H1 (cell line): Measurements from ENCODE around the gene MACROD2. TPM values are rescaled to one million over a fixed set of nuclear protein-coding genes. Genes with fewer than 3 reads are reported as not detected.
A peak's percentile ranks its signal among the peaks of the same experiment; 100 is the strongest.

Experiments
- CTCF ChIA-PET: fragments of 300-600 bp; sonication (Branson Sonifier 250); formaldehyde crosslinking; loops from one replicate; lab custom pipeline; 2021; ENCODE audit not compliant: partially characterized antibody; lab: Charles Lee
- POLR2A ChIA-PET: fragments of 300-600 bp; sonication (Branson Sonifier 250); formaldehyde crosslinking; loops from one replicate; lab custom pipeline; 2021; ENCODE audit warnings: inconsistent platforms; ENCODE audit not compliant: partially characterized antibody; lab: Charles Lee
- DNase-seq, 2 experiments: peaks; one replicate each; pipeline versions ENCODE4 v3.0.0 to v3.0.0-alpha.2; 2010 to 2022; ENCODE audit warnings: low spot score in 2 of 2, low read depth in 1 of 2, mixed read lengths in 1 of 2
- FAIRE-seq: peaks from 2 replicates; lab custom pipeline; 2011; peaks lifted over from hg19 to GRCh38; lab: Jason Lieb, UNC
- H2AFZ ChIP-seq: 2 replicates; pipeline ENCODE4 v1.8.1; 2012; ENCODE audit warnings: low read length, inconsistent platforms
- H2AK5ac ChIP-seq: 2 replicates; pipeline ENCODE4 v1.6.1; 2013; ENCODE audit warnings: low read depth, low read length
- H2BK120ac ChIP-seq: replicated peaks from 2 replicates; pipeline ENCODE3; 2013; ENCODE audit warnings: low read depth, low read length, inconsistent platforms
- H2BK12ac ChIP-seq: 2 replicates; pipeline ENCODE4 v1.6.1; 2013; ENCODE audit warnings: low read depth, low read length
- H2BK15ac ChIP-seq: 2 replicates; pipeline ENCODE4 v1.6.1; 2013; ENCODE audit warnings: low read length
- H2BK20ac ChIP-seq: 2 replicates; pipeline ENCODE4 v1.6.1; 2013; ENCODE audit warnings: low read length
- H2BK5ac ChIP-seq: 2 replicates; pipeline ENCODE4 v1.6.1; 2013; ENCODE audit warnings: low read depth, low read length
- H3K14ac ChIP-seq: 2 replicates; pipeline ENCODE4 v1.6.1; 2013; ENCODE audit warnings: inconsistent platforms; ENCODE audit not compliant: insufficient read length
- H3K18ac ChIP-seq: 2 replicates; pipeline ENCODE4 v1.6.1; 2013; ENCODE audit warnings: low read length; ENCODE audit errors: extremely low read depth
- H3K23ac ChIP-seq: 2 replicates; pipeline ENCODE4 v1.6.1; 2013; ENCODE audit warnings: inconsistent platforms; ENCODE audit not compliant: insufficient read length
- H3K23me2 ChIP-seq: 2 replicates; pipeline ENCODE4 v1.6.1; 2013; ENCODE audit warnings: low read depth, low read length
- H3K27ac ChIP-seq: 2 replicates; pipeline ENCODE4 v1.6.1; 2011; ENCODE audit warnings: low read depth, low read length, inconsistent platforms
- H3K27me3 ChIP-seq, 4 experiments: replicated peaks in 1 of 4; 1 replicate in 1 of 4; 2 replicates in 3 of 4; pipeline versions ENCODE4 v1.6.1 to v1.8.1; 2011 to 2013; ENCODE audit warnings: low read length in 3 of 4, mild to moderate bottlenecking in 3 of 4, inconsistent platforms in 2 of 4, mixed read lengths in 2 of 4, moderate library complexity in 1 of 4; ENCODE audit not compliant: control insufficient read depth in 3 of 4, insufficient read depth in 3 of 4; ENCODE audit errors: extremely low read depth in 1 of 4
- H3K36me3 ChIP-seq, 4 experiments: 2 replicates each; pipeline versions ENCODE4 v1.6.1 to v1.8.1; 2011 to 2013; ENCODE audit warnings: mild to moderate bottlenecking in 4 of 4, low read length in 3 of 4, moderate library complexity in 2 of 4, control low read depth in 1 of 4, inconsistent platforms in 1 of 4; ENCODE audit not compliant: insufficient read depth in 4 of 4, control insufficient read depth in 2 of 4
- H3K4ac ChIP-seq: replicated peaks from 2 replicates; pipeline ENCODE3; 2013; ENCODE audit warnings: low read length, low read depth, mixed read lengths, inconsistent platforms; ENCODE audit not compliant: insufficient read length
- H3K4me1 ChIP-seq, 4 experiments: replicated peaks in 1 of 4; 1 replicate in 1 of 4; 2 replicates in 3 of 4; pipeline versions ENCODE4 v1.6.1 to v1.8.1; 2011 to 2013; ENCODE audit warnings: low read length in 3 of 4, inconsistent platforms in 2 of 4, mixed read lengths in 1 of 4; ENCODE audit not compliant: insufficient read depth in 4 of 4, control insufficient read depth in 3 of 4
- H3K4me2 ChIP-seq, 2 experiments: 2 replicates each; pipeline versions ENCODE4 v1.6.1 to v1.8.1; 2011 to 2013; ENCODE audit warnings: low read depth in 2 of 2, low read length in 2 of 2, control low read depth in 1 of 2, inconsistent platforms in 1 of 2, mild to moderate bottlenecking in 1 of 2; ENCODE audit not compliant: insufficient read depth in 1 of 2
- H3K4me3 ChIP-seq, 4 experiments: fragments of 200-600, 300-600 bp in 1 of 4; sonication (generic), shearing (Covaris generic), sonication (Bioruptor Twin) in 1 of 4; 2 replicates each; pipeline versions ENCODE4 v1.5.1 to v1.8.1; 2011 to 2016; ENCODE audit warnings: low read length in 4 of 4, low read depth in 3 of 4, control low read depth in 2 of 4, inconsistent platforms in 2 of 4, mild to moderate bottlenecking in 2 of 4, mixed read lengths in 1 of 4, moderate library complexity in 1 of 4; ENCODE audit not compliant: insufficient read depth in 2 of 4; ENCODE audit errors: extremely low read depth in 1 of 4
- H3K56ac ChIP-seq: replicated peaks from 2 replicates; pipeline ENCODE3; 2013; ENCODE audit warnings: low read depth, mild to moderate bottlenecking, mixed read lengths, low read length, inconsistent platforms; ENCODE audit not compliant: insufficient read length
- H3K79me1 ChIP-seq: 2 replicates; pipeline ENCODE4 v1.6.1; 2013; ENCODE audit warnings: low read depth, low read length, control low read depth
- H3K79me2 ChIP-seq, 2 experiments: 2 replicates each; pipeline versions ENCODE4 v1.6.1 to v1.8.1; 2012 to 2013; ENCODE audit warnings: low read length in 2 of 2, mild to moderate bottlenecking in 2 of 2, inconsistent platforms in 1 of 2; ENCODE audit not compliant: insufficient read depth in 2 of 2, control insufficient read depth in 1 of 2
- H3K9ac ChIP-seq, 4 experiments: replicated peaks in 1 of 4; 1 replicate in 1 of 4; 2 replicates in 3 of 4; pipeline versions ENCODE4 v1.6.1 to v1.8.1; 2011 to 2013; ENCODE audit warnings: low read depth in 3 of 4, low read length in 3 of 4, control low read depth in 2 of 4, mild to moderate bottlenecking in 2 of 4, moderate library complexity in 2 of 4, inconsistent platforms in 1 of 4; ENCODE audit errors: extremely low read depth in 1 of 4
- H3K9me3 ChIP-seq, 2 experiments: 2 replicates each; pipeline versions ENCODE4 v1.6.1 to v1.8.1; 2012 to 2013; ENCODE audit warnings: mild to moderate bottlenecking in 2 of 2, moderate library complexity in 2 of 2, control low read depth in 1 of 2, inconsistent platforms in 1 of 2, low read depth in 1 of 2, low read length in 1 of 2, mixed read lengths in 1 of 2; ENCODE audit not compliant: insufficient read depth in 2 of 2
- H4K20me1 ChIP-seq, 2 experiments: replicated peaks in 1 of 2; 2 replicates each; pipeline versions ENCODE3 to v1.8.1; 2011 to 2013; ENCODE audit warnings: inconsistent platforms in 2 of 2, low read length in 2 of 2, mild to moderate bottlenecking in 1 of 2; ENCODE audit not compliant: insufficient read depth in 2 of 2, control insufficient read depth in 1 of 2
- H4K5ac ChIP-seq: 2 replicates; pipeline ENCODE4 v1.6.1; 2013; ENCODE audit warnings: low read length, low read depth, mixed read lengths, inconsistent platforms; ENCODE audit not compliant: insufficient read length
- H4K8ac ChIP-seq: 2 replicates; pipeline ENCODE4 v1.8.0; 2013; ENCODE audit warnings: mild to moderate bottlenecking, moderate library complexity, low read length, inconsistent platforms; ENCODE audit not compliant: insufficient read depth; ENCODE audit errors: extremely low read depth
- H4K91ac ChIP-seq: replicated peaks from 2 replicates; pipeline ENCODE3; 2013; ENCODE audit warnings: low read length, mixed read lengths, inconsistent platforms; ENCODE audit not compliant: insufficient read length
- BRCA1 ChIP-seq: IDR thresholded peaks from 2 replicates; pipeline ENCODE4 v1.6.1; 2012; ENCODE audit warnings: low read depth, low read length, improper control_type of control experiment
- EGR1 ChIP-seq: IDR thresholded peaks from 2 replicates; pipeline ENCODE4 v1.6.1; 2011; ENCODE audit warnings: low read depth, low read length, borderline replicate concordance
- KDM1A ChIP-seq: fragments of 200-600, 300-600 bp; sonication (generic); IDR thresholded peaks from 2 replicates; pipeline ENCODE4 v1.7.1; 2016; ENCODE audit warnings: mild to moderate bottlenecking, low read length, borderline replicate concordance
- RAD21 ChIP-seq, 2 experiments: IDR thresholded peaks in 1 of 2; conservative IDR thresholded peaks in 1 of 2; 2 replicates each; pipeline ENCODE4 v1.6.1; 2011; ENCODE audit warnings: low read depth in 2 of 2, low read length in 2 of 2, improper control_type of control experiment in 1 of 2, inconsistent platforms in 1 of 2, mild to moderate bottlenecking in 1 of 2, moderate library complexity in 1 of 2
- YY1 ChIP-seq: IDR thresholded peaks from 2 replicates; pipeline ENCODE4 v1.6.1; 2011; ENCODE audit warnings: low read depth, mild to moderate bottlenecking, low read length
- WGBS, 2 experiments: shearing (Covaris generic) in 1 of 2; methylation state at CpG; one replicate each; pipeline versions ENCODE4 v1.1.6 to v1.1.7; 2013 to 2015; ENCODE audit warnings: low lambda C conversion rate in 2 of 2, mixed read lengths in 2 of 2, inconsistent platforms in 1 of 2, low coverage in 1 of 2, missing lambda C conversion rate in 1 of 2; ENCODE audit not compliant: insufficient replicate concordance in 2 of 2, insufficient coverage in 1 of 2, insufficient read length in 1 of 2; ENCODE audit errors: extremely low coverage in 1 of 2, missing lambda C conversion rate in 1 of 2; 5-methylcytosine and 5-hydroxymethylcytosine counted together
- polyA plus RNA-seq, 7 experiments: library from polyadenylated mRNA; depleted of rRNA in 3 of 7; stranded (reverse) in 5 of 7; unstranded in 2 of 7; fragments of >200 nt in 5 of 7; fragments of 200-250 nt in 2 of 7; gene quantifications; 1 replicate in 5 of 7; 2 replicates in 1 of 7; 4 replicates in 1 of 7; pipeline versions ENCODE4 v1.2.1 to v1.2.3, GENCODE V29; 2011 to 2013; ENCODE audit warnings: missing spikeins in 2 of 7, mixed read lengths in 2 of 7
- total RNA-seq: library from RNA; stranded (reverse); fragmentation: NEBNext Ultra II Directional; extraction: Animal tissue kit (Norgen Biotek cat#: 25700); gene quantifications from 2 replicates; pipeline ENCODE4 v1.2.1, GENCODE V29; 2021

MACROD2 gene
- total and polyA plus RNA-seq, 2 of the 8 experiments (the other 6 are each of a cell fraction or from before 2014, with no cell fraction given) = 0.70 to 3.9 TPM

- TF ChIP-seq YY1 (no peak), RAD21 (IDR thresholded peaks at IDR 0.05 in 1 of 2, conservative IDR thresholded peaks at IDR 0.05 in 1 of 2; ENCODE audit: low read depth in 2 of 2, low read length in 2 of 2) (no peak), KDM1A (no peak), BRCA1 (no peak), EGR1 (no peak)
- Histone ChIP-seq H3K4ac (no peak overlapping the region), H2BK120ac (no peak overlapping the region), H3K18ac (no peak overlapping the region), H2BK5ac (no peak overlapping the region), H2AK5ac (no peak overlapping the region), H4K8ac (no peak overlapping the region), H3K23ac (no peak overlapping the region), H4K5ac (no peak overlapping the region), H3K14ac (no peak overlapping the region), H3K23me2 (no peaks in the 10 kb centered on the region), H3K79me2 (no peaks in the 10 kb centered on the region), H2BK20ac (no peak overlapping the region), H4K91ac (no peak overlapping the region), H3K4me3 (no peak overlapping the region), H3K4me1 (no peaks in the 10 kb centered on the region), H3K9me3 (no peaks in the 10 kb centered on the region; a peak in 1 of 4 replicates), H2AFZ (0 out of 2 replicates have a peak overlapping the region, but pooled peaks have one; percentile 13), H2BK15ac (no peak overlapping the region), H3K56ac (no peak overlapping the region), H3K27me3 (no peaks in the 10 kb centered on the region), H4K20me1 (no peaks in the 10 kb centered on the region), H3K4me2 (no peak overlapping the region), H3K27ac (no peak overlapping the region), H2BK12ac (no peak overlapping the region), H3K9ac (no peak overlapping the region), H3K79me1 (no peaks in the 10 kb centered on the region), H3K36me3 (no peaks in the 10 kb centered on the region)
- FAIRE-seq = no peak
- CTCF ChIA-PET = no interaction called here
- WGBS, 2 experiments = 78% methylated on average over 4 of the region's 4 CpGs; no CpG with 5 or more reads in 1 of the 2 experiments
- no peak for DNase-seq
- POLR2A ChIA-PET = no interaction called here
Observed at GRCh38 chr20:14892782-14893181, 897.5 kb downstream of the MACROD2 start.
